Progenitor cell of endocrine pancreas (in vitro differentiated cells): Measurements from ENCODE around the gene MBP. TPM values are rescaled to one million over a fixed set of nuclear protein-coding genes. Genes with fewer than 3 reads are reported as not detected.

Experiments
- DNase-seq: peaks from one replicate; pipeline ENCODE4 v3.0.0; 2021; ENCODE audit warnings: low spot score; ENCODE audit not compliant: unreplicated experiment
- H3K27ac Mint-ChIP-seq: 2 replicates; pipeline ENCODE4 v1.8.0; 2021; ENCODE audit warnings: mild to moderate bottlenecking, moderate library complexity, mixed read lengths
- H3K27me3 Mint-ChIP-seq: 2 replicates; pipeline ENCODE4 v1.8.0; 2021; ENCODE audit warnings: mixed read lengths
- H3K36me3 Mint-ChIP-seq: 2 replicates; pipeline ENCODE4 v1.8.0; 2022; ENCODE audit warnings: mixed read lengths; ENCODE audit not compliant: insufficient read depth
- H3K4me1 Mint-ChIP-seq: 2 replicates; pipeline ENCODE4 v1.8.0; 2021; ENCODE audit warnings: low read depth, mixed read lengths
- H3K4me3 Mint-ChIP-seq: 2 replicates; pipeline ENCODE4 v1.8.0; 2021; ENCODE audit warnings: low read depth, mild to moderate bottlenecking, moderate library complexity, mixed read lengths
- H3K9me3 Mint-ChIP-seq: 2 replicates; pipeline ENCODE4 v1.8.0; 2021; ENCODE audit warnings: low read depth, mixed read lengths
- total RNA-seq: library from RNA; stranded (reverse); gene quantifications from 2 replicates; pipeline ENCODE4 v1.2.1, GENCODE V29; 2021
- TF ChIP-seq, protein P1 (sequence below): fragments of 200-600 bp; sonication (generic); IDR thresholded peaks from one replicate; pipeline ENCODE4 v1.5.0; 2021; ENCODE audit warnings: antibody characterized with exemption, mild to moderate bottlenecking; ENCODE audit not compliant: unreplicated experiment

MBP gene
- total RNA-seq, 1 donor from 2014 or later: 38.4 TPM

- DNase-seq: no peak
- Mint-ChIP-seq H3K27ac (peak overlapping the region; percentile 96), H3K27me3 (peaks cover 20% of the 10 kb centered on the region), H3K36me3 (peaks cover 7% of the 10 kb centered on the region), H3K4me1 (peaks cover 18% of the 10 kb centered on the region), H3K9me3 (no peaks in the 10 kb centered on the region), H3K4me3 (peak overlapping the region; percentile 86)
- TF ChIP-seq, protein P1, sequence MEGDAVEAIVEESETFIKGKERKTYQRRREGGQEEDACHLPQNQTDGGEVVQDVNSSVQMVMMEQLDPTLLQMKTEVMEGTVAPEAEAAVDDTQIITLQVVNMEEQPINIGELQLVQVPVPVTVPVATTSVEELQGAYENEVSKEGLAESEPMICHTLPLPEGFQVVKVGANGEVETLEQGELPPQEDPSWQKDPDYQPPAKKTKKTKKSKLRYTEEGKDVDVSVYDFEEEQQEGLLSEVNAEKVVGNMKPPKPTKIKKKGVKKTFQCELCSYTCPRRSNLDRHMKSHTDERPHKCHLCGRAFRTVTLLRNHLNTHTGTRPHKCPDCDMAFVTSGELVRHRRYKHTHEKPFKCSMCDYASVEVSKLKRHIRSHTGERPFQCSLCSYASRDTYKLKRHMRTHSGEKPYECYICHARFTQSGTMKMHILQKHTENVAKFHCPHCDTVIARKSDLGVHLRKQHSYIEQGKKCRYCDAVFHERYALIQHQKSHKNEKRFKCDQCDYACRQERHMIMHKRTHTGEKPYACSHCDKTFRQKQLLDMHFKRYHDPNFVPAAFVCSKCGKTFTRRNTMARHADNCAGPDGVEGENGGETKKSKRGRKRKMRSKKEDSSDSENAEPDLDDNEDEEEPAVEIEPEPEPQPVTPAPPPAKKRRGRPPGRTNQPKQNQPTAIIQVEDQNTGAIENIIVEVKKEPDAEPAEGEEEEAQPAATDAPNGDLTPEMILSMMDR: no peak
Observed at GRCh38 chr18:77130229-77131099, 2.1 kb downstream of the MBP start.

DNA sequence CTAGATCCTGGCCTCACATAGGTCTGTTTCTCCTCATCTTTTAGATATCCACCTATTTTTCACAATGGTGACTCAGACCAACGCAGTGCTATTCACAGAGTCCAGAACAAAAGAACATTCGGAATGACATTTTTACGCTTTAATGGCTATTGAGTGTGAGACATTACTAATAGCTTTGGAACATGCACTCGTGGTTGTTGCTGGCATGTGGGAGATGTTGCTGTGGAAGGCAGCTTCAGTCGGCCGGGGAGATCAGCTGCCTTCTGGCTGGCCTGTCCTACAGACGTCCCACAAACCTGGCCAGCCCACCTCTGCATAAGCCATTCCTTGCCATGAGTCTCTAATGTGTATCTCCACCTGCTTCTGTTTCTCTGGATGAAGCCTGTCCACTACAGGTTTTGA lies 3.4 kb downstream of the MBP start:
- H3K4me3 Mint-ChIP-seq: no peak overlapping the region
- no peaks in the 10 kb centered on the region for H3K9me3 Mint-ChIP-seq
- no peak overlapping the region for H3K27ac Mint-ChIP-seq
- TF ChIP-seq, protein P1: no peak
- H3K4me1 Mint-ChIP-seq: peaks cover 23% of the 10 kb centered on the region
- DNase-seq: no peak
- H3K27me3 Mint-ChIP-seq: peaks cover 10% of the 10 kb centered on the region
- H3K36me3 Mint-ChIP-seq: peaks cover 7% of the 10 kb centered on the region

GRCh38 chr18:77127769-77128671 lies 4.6 kb downstream of the MBP start:
- Mint-ChIP-seq H3K4me3 (no peak overlapping the region), H3K27me3 (no peaks in the 10 kb centered on the region)

GRCh38 chr18:77124452-77124922 lies 8.1 kb downstream of the MBP start:
- no peak overlapping the region for H3K27ac Mint-ChIP-seq
- TF ChIP-seq, protein P1: no peak
- H3K36me3 Mint-ChIP-seq: peaks cover 13% of the 10 kb centered on the region
- H3K4me3 Mint-ChIP-seq: no peak overlapping the region
- no peak for DNase-seq
- peaks cover 12% of the 10 kb centered on the region for H3K4me1 Mint-ChIP-seq
- no peaks in the 10 kb centered on the region for H3K9me3 Mint-ChIP-seq
- H3K27me3 Mint-ChIP-seq: no peaks in the 10 kb centered on the region

More at GRCh38 chr18:77127769-77128671, 4.6 kb downstream of the MBP start:
- TF ChIP-seq, protein P1: no peak
- DNase-seq: no peak
- Mint-ChIP-seq H3K4me1 (peaks cover 18% of the 10 kb centered on the region), H3K9me3 (no peaks in the 10 kb centered on the region), H3K27ac (no peak overlapping the region), H3K36me3 (peaks cover 7% of the 10 kb centered on the region)
